ENCODE data around the gene ADCY6. TPM values are rescaled to one million over a fixed set of nuclear protein-coding genes. Genes with fewer than 3 reads are reported as not detected.

Gene ADCY6
- total and polyA plus RNA-seq, 2 donors (not counting 1 experiment from before 2014, with no cell fraction given), result 0.03 TPM; not detected in 1

DNA sequence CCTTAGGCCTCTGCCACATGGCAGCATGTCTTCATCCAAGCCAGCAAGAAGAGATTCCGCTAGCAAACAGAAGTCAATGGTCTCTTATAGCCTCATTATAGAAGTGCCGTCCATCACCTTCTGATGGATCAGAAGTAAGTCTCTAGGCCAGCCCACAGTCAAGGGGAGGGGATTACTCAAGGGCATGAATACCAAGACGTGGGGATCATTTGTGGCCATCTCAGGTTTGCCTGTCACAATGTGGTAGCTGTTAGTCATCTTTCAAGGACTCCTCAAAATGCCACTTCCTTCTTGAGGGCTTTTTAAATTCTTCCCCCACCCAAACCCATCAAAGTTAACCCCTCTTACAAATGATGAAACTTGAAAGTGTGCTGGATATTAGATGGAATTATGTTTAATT, 8.1 kb upstream of the ADCY6 start:
- peaks cover 5% of the 10 kb centered on the region in 2 donors for H3K4me1 ChIP-seq (ENCODE audit: control insufficient read depth in 2 of 2, insufficient read depth in 2 of 2, low read length in 2 of 2)
- no peak overlapping the region for H3K4me2 ChIP-seq (replicated peaks; ENCODE audit: low read depth, low read length, poor library complexity, severe bottlenecking)
- H3K27me3 ChIP-seq (replicated peaks in 1 of 4; ENCODE audit: control extremely low read depth in 1 of 4, control insufficient read depth in 3 of 4, insufficient read depth in 4 of 4, low read length in 3 of 4), result peaks cover 0 to 3% (median 0%) of the 10 kb centered on the region in 4 experiments
- ATAC-seq (ENCODE audit: low read depth) (no peak), DNase-seq (no peak)
- H3K27ac ChIP-seq (ENCODE audit: low read length in 2 of 2), result no peak overlapping the region
- POLR2A ChIA-PET, result no interaction called here
- Mint-ChIP-seq H3K27me3 (peaks cover 13% of the 10 kb centered on the region), H3K9me3 (ENCODE audit: insufficient read depth) (no peaks in the 10 kb centered on the region), H3K27ac (no peak overlapping the region), H3K4me1 (peaks cover 9% of the 10 kb centered on the region), H3K4me3 (no peak overlapping the region)
- H4K20me1 ChIP-seq (ENCODE audit: control insufficient read depth, insufficient read depth, low read length, poor library complexity, severe bottlenecking), result no peaks in the 10 kb centered on the region
- H2AFZ ChIP-seq (ENCODE audit: insufficient read depth, low read depth, low read length, poor library complexity, severe bottlenecking), result no peak overlapping the region
- no peaks in the 10 kb centered on the region for H3K36me3 ChIP-seq (replicated peaks in 1 of 2; ENCODE audit: control extremely low read depth in 1 of 2, control insufficient read depth in 1 of 2, extremely low read depth in 1 of 2, insufficient read depth in 2 of 2, low read length in 1 of 2)
- CTCF ChIA-PET, result interaction anchor here (0.8 to 7.9 kb wide), 7 partner anchors 12 to 1141 kb away, joined by 3 to 177 read pairs (median 3); no protein-coding TSS in a partner anchor
- intact Hi-C loops (cut with micrococcal nuclease), result loop anchor here (1.0 kb wide), 1 partner anchor 44 kb away; no protein-coding TSS in a partner anchor
- H3K9ac ChIP-seq (ENCODE audit: low read length), result no peak overlapping the region
- H3K4me3 ChIP-seq (ENCODE audit: control extremely low read depth in 1 of 5, extremely low read depth in 1 of 5, insufficient read depth in 1 of 5, low read depth in 2 of 5, low read length in 4 of 5), result no peak overlapping the region
- TF ChIP-seq, protein P1, sequence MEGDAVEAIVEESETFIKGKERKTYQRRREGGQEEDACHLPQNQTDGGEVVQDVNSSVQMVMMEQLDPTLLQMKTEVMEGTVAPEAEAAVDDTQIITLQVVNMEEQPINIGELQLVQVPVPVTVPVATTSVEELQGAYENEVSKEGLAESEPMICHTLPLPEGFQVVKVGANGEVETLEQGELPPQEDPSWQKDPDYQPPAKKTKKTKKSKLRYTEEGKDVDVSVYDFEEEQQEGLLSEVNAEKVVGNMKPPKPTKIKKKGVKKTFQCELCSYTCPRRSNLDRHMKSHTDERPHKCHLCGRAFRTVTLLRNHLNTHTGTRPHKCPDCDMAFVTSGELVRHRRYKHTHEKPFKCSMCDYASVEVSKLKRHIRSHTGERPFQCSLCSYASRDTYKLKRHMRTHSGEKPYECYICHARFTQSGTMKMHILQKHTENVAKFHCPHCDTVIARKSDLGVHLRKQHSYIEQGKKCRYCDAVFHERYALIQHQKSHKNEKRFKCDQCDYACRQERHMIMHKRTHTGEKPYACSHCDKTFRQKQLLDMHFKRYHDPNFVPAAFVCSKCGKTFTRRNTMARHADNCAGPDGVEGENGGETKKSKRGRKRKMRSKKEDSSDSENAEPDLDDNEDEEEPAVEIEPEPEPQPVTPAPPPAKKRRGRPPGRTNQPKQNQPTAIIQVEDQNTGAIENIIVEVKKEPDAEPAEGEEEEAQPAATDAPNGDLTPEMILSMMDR (IDR thresholded peaks at IDR 0.05), result no peak
- no peak for TF ChIP-seq EZH2 (IDR thresholded peaks at IDR 0.05; ENCODE audit: borderline replicate concordance, insufficient read depth, low read depth, low read length, poor library complexity, severe bottlenecking)
- WGBS (ENCODE audit: insufficient coverage), result 93% methylated on average over 2 of the region's 3 CpGs
- H3K9me3 ChIP-seq (ENCODE audit: control extremely low read depth in 1 of 3, control insufficient read depth in 2 of 3, insufficient read depth in 1 of 3, low read length in 2 of 3), result no peaks in the 10 kb centered on the region
- H3K79me2 ChIP-seq (ENCODE audit: control insufficient read depth, insufficient read depth, low read length), result no peaks in the 10 kb centered on the region
